HepG2 (cell line): Measurements from ENCODE around the gene SYMPK. TPM values are rescaled to one million over a fixed set of nuclear protein-coding genes. Genes with fewer than 3 reads are reported as not detected.

ENCODE experiments used
- ATAC-seq: fragments of 200-7000 bp; cut with Tn5 transposase; 3 replicates; pipeline ENCODE4 v1.9.1; 2020; ENCODE audit warnings: mild to moderate bottlenecking, moderate library complexity
- BruUV-seq: library from RNA; stranded (reverse); fragments of 400-500 nt; replicated peaks from 2 replicates; lab custom pipeline; 2021; lab: Mats Ljungman, UMichigan
- CTCF ChIA-PET: fragments of 300-600 bp; formaldehyde crosslinking; extraction: SDS; loops from one replicate; lab custom pipeline; 2021; ENCODE audit warnings: low total read pairs, inconsistent platforms, low intra/inter-chr PET ratio; lab: Yijun Ruan, JAX
- POLR2A ChIA-PET: fragments of 350-600 bp; sonication (Branson Sonifier 250); formaldehyde crosslinking; loops from one replicate; lab custom pipeline; 2020; ENCODE audit warnings: antibody characterized with exemption, inconsistent platforms; lab: Yijun Ruan, JAX
- DNase-seq: peaks from one replicate; pipeline ENCODE4 v3.0.0-alpha.2; 2015; ENCODE audit warnings: low spot score
- FAIRE-seq: peaks from 3 replicates; lab custom pipeline; 2011; peaks lifted over from hg19 to GRCh38; lab: Jason Lieb, UNC
- H2AFZ ChIP-seq: one replicate; pipeline ENCODE4 v1.6.1; 2011; ENCODE audit warnings: low read length, inconsistent platforms
- H3K27ac ChIP-seq: fragments of 300-600 bp; 3 replicates; pipeline ENCODE4 v1.8.0; 2011; ENCODE audit warnings: mixed run types, mild to moderate bottlenecking, mixed read lengths, low read length, inconsistent platforms; ENCODE audit not compliant: insufficient read depth; ENCODE audit errors: extremely low read length
- H3K27me3 ChIP-seq, 2 experiments: fragments of 200-600 bp in 1 of 2; 2 replicates in 1 of 2; 3 replicates in 1 of 2; pipeline versions ENCODE4 v1.6.0 to v1.8.0; 2011; ENCODE audit warnings: low read length in 2 of 2, mild to moderate bottlenecking in 2 of 2, moderate library complexity in 2 of 2, inconsistent platforms in 1 of 2; ENCODE audit not compliant: insufficient read depth in 2 of 2, control insufficient read depth in 1 of 2
- H3K36me3 ChIP-seq, 2 experiments: fragments of 200-600 bp in 1 of 2; replicated peaks in 1 of 2; 2 replicates in 1 of 2; 3 replicates in 1 of 2; pipeline versions ENCODE4 v1.5.1 to v1.8.0; 2011; ENCODE audit warnings: low read length in 2 of 2, inconsistent platforms in 1 of 2; ENCODE audit not compliant: insufficient read depth in 2 of 2, control insufficient read depth in 1 of 2
- H3K4me1 ChIP-seq: 2 replicates; pipeline ENCODE4 v1.5.1; 2012; ENCODE audit warnings: low read length, inconsistent platforms; ENCODE audit not compliant: insufficient read depth
- H3K4me2 ChIP-seq: 2 replicates; pipeline ENCODE4 v1.6.0; 2011; ENCODE audit warnings: low read depth, low read length, inconsistent platforms
- H3K4me3 ChIP-seq, 3 experiments: fragments of 200-600 bp in 1 of 3; sonication (generic), shearing (Covaris generic) in 1 of 3; replicated peaks in 1 of 3; 2 replicates each; pipeline ENCODE4 v1.5.1; 2011 to 2016; ENCODE audit warnings: low read length in 3 of 3, inconsistent platforms in 2 of 3, low read depth in 2 of 3, mild to moderate bottlenecking in 2 of 3, control low read depth in 1 of 3, mixed read lengths in 1 of 3; ENCODE audit not compliant: insufficient read depth in 1 of 3
- H3K79me2 ChIP-seq: one replicate; pipeline ENCODE4 v1.6.1; 2011; ENCODE audit warnings: low read length, inconsistent platforms; ENCODE audit not compliant: insufficient read depth
- H3K9ac ChIP-seq: 2 replicates; pipeline ENCODE4 v1.6.0; 2011; ENCODE audit warnings: mild to moderate bottlenecking, low read depth, low read length, inconsistent platforms; ENCODE audit not compliant: insufficient read depth
- H3K9me3 ChIP-seq: 2 replicates; pipeline ENCODE4 v1.5.1; 2012; ENCODE audit warnings: mild to moderate bottlenecking, low read length
- H4K20me1 ChIP-seq: 2 replicates; pipeline ENCODE4 v1.6.0; 2011; ENCODE audit warnings: inconsistent platforms, mild to moderate bottlenecking, low read length, moderate library complexity; ENCODE audit not compliant: insufficient read depth
- AGO2 ChIP-seq: fragments of 200-400 bp; formaldehyde crosslinking; optimal IDR thresholded peaks from 2 replicates; pipeline ENCODE3; 2017; ENCODE audit warnings: mild to moderate bottlenecking, low read depth, low read length, moderate library complexity
- CTCF ChIP-seq: sonication (generic); formaldehyde crosslinking; IDR thresholded peaks from 2 replicates; pipeline ENCODE4 v1.5.0; 2020; ENCODE audit warnings: mild to moderate bottlenecking, missing genetic modification reagents, moderate library complexity
- HNRNPL ChIP-seq: fragments of 200-400 bp; formaldehyde crosslinking; IDR thresholded peaks from 2 replicates; pipeline ENCODE4 v1.6.1; 2017; ENCODE audit warnings: mild to moderate bottlenecking, low read depth, low read length
- HNRNPLL ChIP-seq: fragments of 200-400 bp; formaldehyde crosslinking; IDR thresholded peaks from 2 replicates; pipeline ENCODE4 v1.6.1; 2017; ENCODE audit warnings: mild to moderate bottlenecking, low read depth, low read length; ENCODE audit not compliant: poor library complexity, severe bottlenecking
- TGIF2 ChIP-seq: IDR thresholded peaks from 2 replicates; pipeline ENCODE4 v1.6.1; 2016; ENCODE audit warnings: control low read depth, missing compliant biosample characterization
- ZBTB33 ChIP-seq: sonication (generic); formaldehyde crosslinking; IDR thresholded peaks from 2 replicates; pipeline ENCODE4 v1.4.0; 2020; ENCODE audit warnings: missing genetic modification reagents
- ZNF382 ChIP-seq: sonication (generic); formaldehyde crosslinking; IDR thresholded peaks from 2 replicates; pipeline ENCODE4 v1.5.0; 2020; ENCODE audit warnings: missing genetic modification reagents, mild to moderate bottlenecking, borderline replicate concordance
- ZSCAN25 ChIP-seq: sonication (generic); formaldehyde crosslinking; IDR thresholded peaks from 2 replicates; pipeline ENCODE4 v1.8.0; 2022; ENCODE audit warnings: mild to moderate bottlenecking, missing genetic modification reagents
- WGBS: methylation state at CpG from one replicate; pipeline ENCODE4 v1.1.6; 2017; ENCODE audit warnings: low lambda C conversion rate; 5-methylcytosine and 5-hydroxymethylcytosine counted together
- in situ Hi-C: cut with HindIII; loops from 2 replicates; pipeline ENCODE4 v1.10.0; 2017; ENCODE audit warnings: low pct_unique_long_range_greater_than_20kb; ENCODE audit not compliant: extremely low pct_ligation_motif_present
- intact Hi-C: fragments of 100-400 bp; cut with micrococcal nuclease; formaldehyde crosslinking; loops from one replicate; pipeline ENCODE4 v1.10.0; 2022; ENCODE audit not compliant: unreplicated experiment
- polyA plus RNA-seq, 8 experiments: library from polyadenylated mRNA; depleted of rRNA in 3 of 8; stranded (reverse) in 7 of 8; unstranded in 1 of 8; fragments of >200 nt; fragmentation: Illumina TruSeq in 4 of 8; extraction: Trizol in 4 of 8; gene quantifications; 2 replicates each; pipeline versions ENCODE4 v1.2.1 to v1.2.3, GENCODE V29; 2011 to 2016; ENCODE audit warnings: low read depth in 4 of 8, missing spikeins in 1 of 8, mixed read lengths in 1 of 8; ENCODE audit not compliant: insufficient read depth in 1 of 8
- total RNA-seq, 5 experiments: library from RNA; depleted of rRNA; stranded (reverse); fragments of >200 nt; fragmentation: Illumina TruSeq; extraction: Trizol; gene quantifications; 2 replicates each; pipeline ENCODE4 v1.2.3, GENCODE V29; 2016; ENCODE audit warnings: low read depth in 1 of 5
- TF ChIP-seq, protein P1 (sequence below): sonication (generic); formaldehyde crosslinking; IDR thresholded peaks from 2 replicates; pipeline ENCODE4 v1.4.0; 2020; ENCODE audit warnings: missing genetic modification reagents

Gene SYMPK
- total and polyA plus RNA-seq, 2 of the 13 experiments (the other 11 are each of a cell fraction or from before 2014, with no cell fraction given) = 21.9 to 55.7 TPM

GRCh38 chr19:45879055-45879454 lies 16.1 kb upstream of the SYMPK start:
- peak; percentile 93 for TF ChIP-seq ZSCAN25 (CRISPR knock-in tag)
- TF ChIP-seq HNRNPLL = peak; percentile 25
- no peak for TF ChIP-seq CTCF
- peak; percentile 72 for TF ChIP-seq AGO2
- TF ChIP-seq ZNF382 (CRISPR knock-in tag) = no peak
- peak; percentile 89 for TF ChIP-seq HNRNPL
- peak; percentile 68; the same call in 1 of the 2 replicates for TF ChIP-seq ZBTB33
- no peak for TF ChIP-seq TGIF2 (CRISPR knock-in tag)
- TF ChIP-seq, protein P1, sequence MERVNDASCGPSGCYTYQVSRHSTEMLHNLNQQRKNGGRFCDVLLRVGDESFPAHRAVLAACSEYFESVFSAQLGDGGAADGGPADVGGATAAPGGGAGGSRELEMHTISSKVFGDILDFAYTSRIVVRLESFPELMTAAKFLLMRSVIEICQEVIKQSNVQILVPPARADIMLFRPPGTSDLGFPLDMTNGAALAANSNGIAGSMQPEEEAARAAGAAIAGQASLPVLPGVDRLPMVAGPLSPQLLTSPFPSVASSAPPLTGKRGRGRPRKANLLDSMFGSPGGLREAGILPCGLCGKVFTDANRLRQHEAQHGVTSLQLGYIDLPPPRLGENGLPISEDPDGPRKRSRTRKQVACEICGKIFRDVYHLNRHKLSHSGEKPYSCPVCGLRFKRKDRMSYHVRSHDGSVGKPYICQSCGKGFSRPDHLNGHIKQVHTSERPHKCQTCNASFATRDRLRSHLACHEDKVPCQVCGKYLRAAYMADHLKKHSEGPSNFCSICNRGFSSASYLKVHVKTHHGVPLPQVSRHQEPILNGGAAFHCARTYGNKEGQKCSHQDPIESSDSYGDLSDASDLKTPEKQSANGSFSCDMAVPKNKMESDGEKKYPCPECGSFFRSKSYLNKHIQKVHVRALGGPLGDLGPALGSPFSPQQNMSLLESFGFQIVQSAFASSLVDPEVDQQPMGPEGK (CRISPR knock-in tag) = peak; percentile 60; the same call in 1 of the 2 replicates
- peaks cover 89% of the 10 kb centered on the region for H3K4me1 ChIP-seq
- in situ Hi-C loops = no loop called here
- FAIRE-seq (no peak), ATAC-seq (no peak), DNase-seq (no peak)
- H3K9me3 ChIP-seq = no peaks in the 10 kb centered on the region
- peak overlapping the region; percentile 48 for H3K9ac ChIP-seq
- no peaks in the 10 kb centered on the region for H4K20me1 ChIP-seq
- peak overlapping the region; percentile 94 for H3K27ac ChIP-seq
- no peaks in the 10 kb centered on the region for H3K27me3 ChIP-seq
- ChIA-PET POLR2A (interaction anchor here (10.3 kb wide), 1 partner anchor 11 kb away, joined by 388 read pairs; the partner anchor contains the start of genes FOXA3 and SYMPK), CTCF (no interaction called here)
- peak overlapping the region in 2 of 3 experiments; percentile 22 to 69; a peak in 3 of 6 replicates for H3K4me3 ChIP-seq
- no peaks in the 10 kb centered on the region for H3K36me3 ChIP-seq
- H3K79me2 ChIP-seq = peaks cover 12% of the 10 kb centered on the region
- BruUV-seq = no TSS peak
- peak overlapping the region; percentile 90 for H3K4me2 ChIP-seq
- intact Hi-C loops = no loop called here
- no peak overlapping the region for H2AFZ ChIP-seq
- 44% methylated on average over 7 of the region's 8 CpGs for WGBS
